ENCODE data around the gene TRPT1. TPM values are rescaled to one million over a fixed set of nuclear protein-coding genes. Genes with fewer than 3 reads are reported as not detected.
A peak's percentile ranks its signal among the peaks of the same experiment; 100 is the strongest.

Gene TRPT1
- total and polyA plus RNA-seq, 9 of the 15 experiments (the other 6 are each of a cell fraction or from before 2014, with no cell fraction given), result 4.6 to 41.7 (median 23.1) TPM

GRCh38 chr11:64234647-64235379, 8.8 kb upstream of the TRPT1 start (continued):
- TF ChIP-seq RBFOX2 (IDR thresholded peaks at IDR 0.05; ENCODE audit: low read depth, low read length) (peak; percentile 48; the same call in 1 of the 2 replicates), CTCF (IDR thresholded peaks at IDR 0.05 in 2 of 3, conservative IDR thresholded peaks at IDR 0.05 in 1 of 3; ENCODE audit: insufficient read depth in 2 of 3, low read depth in 1 of 3, low read length in 3 of 3) (peak in 1 of 3 experiments; percentile 58; a peak in 1 of 6 replicates), ZC3H4 (CRISPR knock-in tag; IDR thresholded peaks at IDR 0.05; ENCODE audit: borderline replicate concordance) (peak; percentile 73; the same call in 1 of the 2 replicates), ZBTB7A (IDR thresholded peaks at IDR 0.05; ENCODE audit: borderline replicate concordance, control insufficient read depth, low read depth, low read length) (peak; percentile 26; the same call in 1 of the 2 replicates), SAP30 (IDR thresholded peaks at IDR 0.05; ENCODE audit: borderline replicate concordance, insufficient read depth, low read depth, low read length, poor library complexity, severe bottlenecking) (peak; percentile 48), CXXC5 (CRISPR knock-in tag; IDR thresholded peaks at IDR 0.05) (peak; percentile 20; the same call in 1 of the 2 replicates), VEZF1 (CRISPR knock-in tag; IDR thresholded peaks at IDR 0.05) (peak; percentile 79), THAP12 (CRISPR knock-in tag; IDR thresholded peaks at IDR 0.05) (peak; percentile 21; the same call in 1 of the 2 replicates), TFAP4 (CRISPR knock-in tag; IDR thresholded peaks at IDR 0.05; ENCODE audit: borderline replicate concordance) (peak; percentile 13; the same call in 1 of the 2 replicates), NONO (IDR thresholded peaks at IDR 0.05; ENCODE audit: low read depth in 2 of 2, low read length in 1 of 2) (0 out of 4 replicates have a peak, but pooled peaks of 1 of the 2 experiments have one; percentile 44), MTA2 (IDR thresholded peaks at IDR 0.05; ENCODE audit: low read depth) (no peak), ZHX1 (conservative IDR thresholded peaks at IDR 0.05; ENCODE audit: low read length) (no peak), YY1 (IDR thresholded peaks at IDR 0.05; ENCODE audit: borderline replicate concordance in 1 of 3, control insufficient read depth in 1 of 3, extremely low read depth in 1 of 3, insufficient read depth in 3 of 3, insufficient read length in 1 of 3, insufficient replicate concordance in 2 of 3, low read depth in 1 of 3, low read length in 2 of 3) (peak in 2 of 3 experiments; percentile 25 to 39)
